Heart right ventricle (tissue), 16 donors: Measurements from ENCODE around the gene MYH11. TPM values are rescaled to one million over a fixed set of nuclear protein-coding genes. Genes with fewer than 3 reads are reported as not detected.

Experiments
- ATAC-seq, 8 donors: fragments of 200-7000 bp; cut with Tn5 transposase; one replicate each; pipeline ENCODE4 v1.9.1; 2020; ENCODE audit warnings: mild to moderate bottlenecking in 8 of 8, moderate library complexity in 8 of 8, moderate number of reproducible peaks in 1 of 8
- DNase-seq, 2 donors: peaks; one replicate each; pipeline ENCODE4 v3.0.0-alpha.2; 2020
- H3K27ac ChIP-seq, 10 donors: fragments of 200-600 bp; sonication (generic) in 2 of 10; one replicate each; pipeline versions ENCODE4 v1.5.0 to v1.8.0; 2020 to 2022; ENCODE audit warnings: mild to moderate bottlenecking in 3 of 10
- H3K27me3 ChIP-seq, 7 donors: fragments of 200-600 bp; one replicate each; pipeline ENCODE4 v1.8.0; 2021 to 2022; ENCODE audit warnings: mild to moderate bottlenecking in 2 of 7
- H3K36me3 ChIP-seq, 9 donors: fragments of 200-600 bp; sonication (generic) in 1 of 9; one replicate each; pipeline versions ENCODE4 v1.5.0 to v1.8.0; 2020 to 2022; ENCODE audit warnings: mild to moderate bottlenecking in 2 of 9
- H3K4me1 ChIP-seq, 9 donors: fragments of 200-600 bp; sonication (generic) in 1 of 9; one replicate each; pipeline versions ENCODE4 v1.5.0 to v1.8.0; 2020 to 2022; ENCODE audit warnings: mild to moderate bottlenecking in 4 of 9
- H3K4me3 ChIP-seq, 10 donors: fragments of 200-600 bp; sonication (generic) in 2 of 10; one replicate each; pipeline versions ENCODE4 v1.5.0 to v1.8.0; 2020 to 2022; ENCODE audit warnings: mild to moderate bottlenecking in 7 of 10, moderate library complexity in 2 of 10
- H3K9me3 ChIP-seq, 11 donors: fragments of 200-600 bp in 10 of 11; sonication (generic) in 2 of 11; one replicate each; pipeline versions ENCODE4 v1.5.0 to v1.8.0; 2013 to 2022; ENCODE audit warnings: mild to moderate bottlenecking in 2 of 11, control low read depth in 1 of 11, moderate library complexity in 1 of 11
- CTCF ChIP-seq, 9 donors: fragments of 200-600 bp; sonication (generic) in 2 of 9; IDR thresholded peaks; one replicate each; pipeline versions ENCODE4 v1.5.0 to v1.8.0; 2021 to 2022; ENCODE audit warnings: antibody characterized with exemption in 9 of 9, mild to moderate bottlenecking in 5 of 9, moderate library complexity in 1 of 9
- WGBS, 2 donors: extraction: QIAGEN DNeasy Blood & Tissue Kit; methylation state at CpG; one replicate each; pipeline ENCODE4 v1.1.7; 2013; ENCODE audit warnings: inconsistent platforms in 1 of 2; 5-methylcytosine and 5-hydroxymethylcytosine counted together
- intact Hi-C, 10 donors: fragments of 100-400 bp; cut with DNase I; formaldehyde crosslinking; loops; one replicate each; pipeline versions ENCODE4 v1.11.1 to v1.14.2; 2022
- polyA plus RNA-seq, 2 donors: library from polyadenylated mRNA; stranded (reverse); fragments of 200-250 nt; gene quantifications; one replicate each; pipeline ENCODE4 v1.2.3, GENCODE V29; 2013
- total RNA-seq, 10 donors: library from RNA; stranded (reverse); fragmentation: NEBNext Ultra II Directional in 3 of 10; extraction: Animal tissue kit (Norgen Biotek cat#: 25700) in 3 of 10; gene quantifications; one replicate each; pipeline versions ENCODE4 v1.2.1 to v1.2.4, GENCODE V29; 2021 to 2023
- donor health status: Arrhythmogenic right ventricular cardiomyopathy.
- donor health status: ischemic (EF 13 %, LVEDD 7.1; RV severe dilation, severe dysfunction).
- donor health status: healthy with polysubstance abuse.
- donor health status: DM: no; HTN: yes; CAD: no.
- donor health status: DM: no; HTN: no; CAD: no.
- donor health status: ischemic (EF 25% LVEDD 6.9; RV normal size, moderate dysfunction).
- donor health status: ischemic (EF 25% LVEDD 5.7; RV mildly dilated, moderate dysfunction).
- donor health status: healthy.
- donor health status: DM: yes; HTN: yes; CAD: no.
- donor health status: Ischemic cardiomyopathy.
- donor health status: ischemic (EF 35%, LVEDD 5.7; RV mildly dilated, moderate dysfunction).
- donor health status: nonischemic (EF 11% LVEDD 7.7; RV severe dilation, severe dysfunction).
- donor health status: DM: yes; HTN: yes; CAD: no.
- donor health status: PGD.
- donor health status: ischemic (EF 29% LVEDD 5.4; RV normal size, mild dysfunction).
- donor health status: nonischemic (EF 23%, LVEDD 6.1; RV moderate dilation, normal function).

MYH11 gene
- total and polyA plus RNA-seq, 12 donors, result 9.8 to 46.7 (median 23.5) TPM

GRCh38 chr16:15837761-15838160 lies 19.1 kb downstream of the MYH11 start:
- H3K27ac ChIP-seq, result no peak overlapping the region
- no peak for DNase-seq
- no peaks in the 10 kb centered on the region for H3K9me3 ChIP-seq
- WGBS, 2 donors, result 94% methylated on average over 11 of the region's 11 CpGs
- no peak for ATAC-seq
- intact Hi-C loops, result no loop called here
- TF ChIP-seq CTCF (IDR thresholded peaks at IDR 0.05), result no peak
- no peak overlapping the region for H3K4me3 ChIP-seq
- peaks cover 0 to 6% (median 0%) of the 10 kb centered on the region in 9 donors for H3K4me1 ChIP-seq
- H3K36me3 ChIP-seq, result no peaks in the 10 kb centered on the region
- peaks cover 0 to 19% (median 4%) of the 10 kb centered on the region in 7 donors for H3K27me3 ChIP-seq

GRCh38 chr16:15836965-15837611 lies 19.7 kb downstream of the MYH11 start:
- WGBS, 2 donors, result 83% methylated on average over 10 of the region's 10 CpGs
- Histone ChIP-seq H3K4me1 (peaks cover 0 to 6% (median 0%) of the 10 kb centered on the region in 9 donors), H3K36me3 (no peaks in the 10 kb centered on the region), H3K9me3 (no peaks in the 10 kb centered on the region), H3K27ac (no peak overlapping the region), H3K4me3 (no peak overlapping the region), H3K27me3 (peaks cover 0 to 19% (median 4%) of the 10 kb centered on the region in 7 donors)
- intact Hi-C loops, result no loop called here
- no peak for ATAC-seq
- DNase-seq, result no peak
- no peak for TF ChIP-seq CTCF (IDR thresholded peaks at IDR 0.05)

- Histone ChIP-seq H3K27me3 (peaks cover 0 to 11% (median 0%) of the 10 kb centered on the region in 7 donors), H3K27ac (no peak overlapping the region), H3K4me3 (no peak overlapping the region), H3K9me3 (no peaks in the 10 kb centered on the region), H3K36me3 (no peaks in the 10 kb centered on the region), H3K4me1 (peaks cover 0 to 6% (median 0%) of the 10 kb centered on the region in 9 donors)
- no peak for TF ChIP-seq CTCF (IDR thresholded peaks at IDR 0.05)
- no peak for DNase-seq
- 88 to 91% methylated on average over 6 of the region's 6 CpGs for WGBS, 2 donors
- intact Hi-C loops, result no loop called here
- ATAC-seq, result no peak
Observed at GRCh38 chr16:15836074-15836473, 20.8 kb downstream of the MYH11 start.

GRCh38 chr16:15835136-15835878 lies 21.5 kb downstream of the MYH11 start:
- Histone ChIP-seq H3K4me1 (peaks cover 0 to 6% (median 0%) of the 10 kb centered on the region in 9 donors), H3K36me3 (no peaks in the 10 kb centered on the region), H3K27me3 (peaks cover 0 to 8% (median 0%) of the 10 kb centered on the region in 7 donors), H3K27ac (no peak overlapping the region), H3K9me3 (no peaks in the 10 kb centered on the region), H3K4me3 (no peak overlapping the region)
- intact Hi-C loops, result no loop called here
- 40 to 42% methylated on average over 2 of the region's 2 CpGs for WGBS, 2 donors
- no peak for TF ChIP-seq CTCF (IDR thresholded peaks at IDR 0.05)
- ATAC-seq, result no peak
- no peak for DNase-seq
